ENCODE measurements around the gene NPFF. TPM values are rescaled to one million over a fixed set of nuclear protein-coding genes. Genes with fewer than 3 reads are reported as not detected.

The NPFF gene
- total RNA-seq, 1 experiment from 2014 or later = not detected

- POLR2A ChIA-PET (ENCODE audit: unreplicated experiment) = interaction anchor here (0.6 kb wide), 1 partner anchor 136 kb away, joined by 5 read pairs; no protein-coding TSS in a partner anchor
- BruUV-seq (replicated peaks) = no TSS peak
- no peak for TF ChIP-seq EZH2 (IDR thresholded peaks at IDR 0.05; ENCODE audit: low read depth)
- TF ChIP-seq CTCF (conservative IDR thresholded peaks at IDR 0.05) = no peak
- Histone ChIP-seq H2AFZ (no peak overlapping the region), H3F3A (ENCODE audit: insufficient read depth, low read depth) (no peaks in the 10 kb centered on the region), H3K4me1 (replicated peaks; ENCODE audit: insufficient read depth) (no peaks in the 10 kb centered on the region), H3K9me3 (ENCODE audit: insufficient read depth, low read depth) (no peaks in the 10 kb centered on the region), H3K27ac (no peak overlapping the region), H3K79me2 (ENCODE audit: low read depth) (no peaks in the 10 kb centered on the region), H4K20me1 (ENCODE audit: insufficient read depth) (no peaks in the 10 kb centered on the region), H3K9me2 (ENCODE audit: insufficient read depth) (no peaks in the 10 kb centered on the region), H3K36me3 (ENCODE audit: low read depth) (no peaks in the 10 kb centered on the region), H3K4me3 (no peak overlapping the region), H3K4me2 (no peak overlapping the region), H3K27me3 (ENCODE audit: insufficient read depth, low read depth) (no peaks in the 10 kb centered on the region)
- CTCF ChIA-PET = no interaction called here
- intact Hi-C loops (cut with micrococcal nuclease; ENCODE audit: unreplicated experiment) = no loop called here
- no peak for DNase-seq
These were observed 8.0 kb upstream of the NPFF start for GRCh38 chr12:53515291-53515680.

- Histone ChIP-seq H3K36me3 (ENCODE audit: low read depth) (no peaks in the 10 kb centered on the region), H3K9me2 (ENCODE audit: insufficient read depth) (no peaks in the 10 kb centered on the region), H2AFZ (no peak overlapping the region), H3K4me3 (no peak overlapping the region), H4K20me1 (ENCODE audit: insufficient read depth) (no peaks in the 10 kb centered on the region), H3F3A (ENCODE audit: insufficient read depth, low read depth) (no peaks in the 10 kb centered on the region), H3K4me2 (no peak overlapping the region), H3K79me2 (ENCODE audit: low read depth) (no peaks in the 10 kb centered on the region), H3K27me3 (ENCODE audit: insufficient read depth, low read depth) (no peaks in the 10 kb centered on the region), H3K9me3 (ENCODE audit: insufficient read depth, low read depth) (no peaks in the 10 kb centered on the region), H3K27ac (no peak overlapping the region), H3K4me1 (replicated peaks; ENCODE audit: insufficient read depth) (no peaks in the 10 kb centered on the region)
- intact Hi-C loops (cut with micrococcal nuclease; ENCODE audit: unreplicated experiment) = no loop called here
- no TSS peak for BruUV-seq (replicated peaks)
- TF ChIP-seq EZH2 (IDR thresholded peaks at IDR 0.05; ENCODE audit: low read depth) = no peak
- TF ChIP-seq CTCF (conservative IDR thresholded peaks at IDR 0.05) = no peak
- ChIA-PET POLR2A (ENCODE audit: unreplicated experiment) (interaction anchor here (0.6 kb wide), 3 partner anchors 14 to 169 kb away, joined by 3 to 5 read pairs (median 3); no protein-coding TSS in a partner anchor), CTCF (no interaction called here)
- no peak for DNase-seq
These were observed 7.5 kb upstream of the NPFF start for GRCh38 chr12:53514628-53515290.

- no peak for DNase-seq
- Histone ChIP-seq H3K27ac (no peak overlapping the region), H3K4me1 (replicated peaks; ENCODE audit: insufficient read depth) (no peaks in the 10 kb centered on the region), H3K79me2 (ENCODE audit: low read depth) (no peaks in the 10 kb centered on the region), H3K36me3 (ENCODE audit: low read depth) (no peaks in the 10 kb centered on the region), H3K4me2 (no peak overlapping the region), H3K4me3 (no peak overlapping the region), H3K27me3 (ENCODE audit: insufficient read depth, low read depth) (no peaks in the 10 kb centered on the region), H3K9me2 (ENCODE audit: insufficient read depth) (no peaks in the 10 kb centered on the region), H2AFZ (no peak overlapping the region), H4K20me1 (ENCODE audit: insufficient read depth) (no peaks in the 10 kb centered on the region), H3F3A (ENCODE audit: insufficient read depth, low read depth) (no peaks in the 10 kb centered on the region), H3K9me3 (ENCODE audit: insufficient read depth, low read depth) (no peaks in the 10 kb centered on the region)
- TF ChIP-seq EZH2 (IDR thresholded peaks at IDR 0.05; ENCODE audit: low read depth) = no peak
- no peak for TF ChIP-seq CTCF (conservative IDR thresholded peaks at IDR 0.05)
- BruUV-seq (replicated peaks) = no TSS peak
- CTCF ChIA-PET = interaction anchor here (0.6 kb wide), 2 partner anchors 33 to 1248 kb away, joined by 3 to 6 read pairs; no protein-coding TSS in a partner anchor
- POLR2A ChIA-PET (ENCODE audit: unreplicated experiment) = no interaction called here
- intact Hi-C loops (cut with micrococcal nuclease; ENCODE audit: unreplicated experiment) = no loop called here
These were observed 6.6 kb upstream of the NPFF start for GRCh38 chr12:53513712-53514410.

All from PC-9 (cell line).